SK-N-MC (cell line): ENCODE measurements around the gene BTNL8.
"Not testable (repeated sequence)": the region's sequence is repeated elsewhere in the genome, so short reads cannot be mapped to it uniquely, and the experiment has no call there.

ENCODE experiments used
- DNase-seq: peaks from one replicate; pipeline ENCODE4 v3.0.0-alpha.2; 2011; ENCODE audit warnings: low read depth, low spot score
- H3K27ac ChIP-seq: fragments of 200-600 bp; sonication (generic); 2 replicates; pipeline ENCODE4 v1.5.1; 2016; ENCODE audit warnings: mixed run types
- H3K36me3 ChIP-seq: fragments of 200-600 bp; sonication (generic); 2 replicates; pipeline ENCODE4 v1.6.1; 2017; ENCODE audit warnings: antibody characterized with exemption, low read length, mixed read lengths; ENCODE audit not compliant: insufficient read depth
- H3K4me3 ChIP-seq: fragments of 200-600 bp; sonication (generic); 2 replicates; pipeline ENCODE4 v1.5.1; 2016
- H3K9ac ChIP-seq: fragments of 200-600 bp; sonication (generic); 2 replicates; pipeline ENCODE4 v1.8.0; 2017; ENCODE audit warnings: mixed run types, mixed read lengths; ENCODE audit not compliant: insufficient read length
- H3K9me3 ChIP-seq: fragments of 200-600 bp; sonication (generic); 2 replicates; pipeline ENCODE4 v1.6.1; 2017; ENCODE audit warnings: low read depth, mild to moderate bottlenecking, antibody characterized with exemption, low read length, moderate library complexity, mixed read lengths
- EZH2 ChIP-seq: fragments of 200-600 bp; sonication (generic); IDR thresholded peaks from one replicate; pipeline ENCODE4 v1.6.1; 2017; ENCODE audit warnings: antibody characterized with exemption
- FOXP2 ChIP-seq: optimal IDR thresholded peaks from 2 replicates; pipeline ENCODE3; 2011; ENCODE audit warnings: mild to moderate bottlenecking, moderate library complexity; ENCODE audit not compliant: insufficient read depth; ENCODE audit errors: extremely low read length, control extremely low read depth
- POLR2AphosphoS5 ChIP-seq: IDR thresholded peaks from 2 replicates; pipeline ENCODE4 v1.6.1; 2012; ENCODE audit warnings: mild to moderate bottlenecking, low read depth, low read length, borderline replicate concordance

Gene BTNL8

DNA sequence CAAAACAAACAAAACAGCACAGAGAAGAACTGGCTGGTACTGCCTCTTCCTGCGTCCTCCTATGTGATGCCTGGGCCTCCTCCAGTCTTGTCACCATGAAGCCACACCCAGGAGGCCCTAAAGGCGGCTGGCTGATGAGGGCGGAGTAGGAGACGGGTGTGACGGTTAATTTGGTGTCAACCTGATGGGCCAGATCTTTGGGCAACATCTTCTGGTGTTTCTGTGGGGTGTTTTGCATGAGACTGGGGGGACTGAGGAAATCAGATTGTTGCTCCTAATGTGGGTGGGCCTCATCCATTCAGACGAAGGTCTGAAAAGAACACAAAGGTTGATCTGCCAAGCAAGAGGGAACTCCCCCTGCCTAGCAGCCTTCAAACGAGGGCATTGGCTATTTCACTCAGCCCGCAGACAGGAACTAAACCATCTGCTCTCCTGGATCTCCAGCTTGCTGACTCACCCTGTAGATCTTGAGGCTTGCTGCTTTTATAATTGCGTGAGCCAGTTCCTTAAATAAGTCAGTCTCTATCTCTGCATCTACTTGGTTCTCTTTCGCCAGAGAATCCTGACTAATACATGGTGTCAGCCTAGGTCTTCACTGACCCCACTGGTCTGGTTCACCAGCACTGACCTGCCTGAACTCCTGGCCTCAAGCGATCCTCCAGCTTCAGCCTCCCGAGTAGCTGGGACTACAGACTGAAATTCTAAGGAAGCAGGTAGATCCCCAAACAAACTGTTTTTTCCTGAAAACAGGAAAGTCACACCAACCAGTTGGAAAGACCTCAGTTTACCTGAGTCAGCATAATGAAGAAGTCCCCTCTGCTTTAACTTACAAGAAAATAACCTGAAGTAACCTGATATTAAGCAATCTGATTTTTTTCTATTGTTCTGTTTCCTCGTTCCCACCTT, 25.1 kb upstream of the BTNL8 start:
- Histone ChIP-seq H3K9ac (no peak overlapping the region), H3K9me3 (no peaks in the 10 kb centered on the region), H3K4me3 (no peak overlapping the region), H3K36me3 (no peaks in the 10 kb centered on the region), H3K27ac (no peak overlapping the region)
- DNase-seq: no peak
- no peak for TF ChIP-seq POLR2AphosphoS5
- TF ChIP-seq FOXP2: no peak
- no peak for TF ChIP-seq EZH2

DNA sequence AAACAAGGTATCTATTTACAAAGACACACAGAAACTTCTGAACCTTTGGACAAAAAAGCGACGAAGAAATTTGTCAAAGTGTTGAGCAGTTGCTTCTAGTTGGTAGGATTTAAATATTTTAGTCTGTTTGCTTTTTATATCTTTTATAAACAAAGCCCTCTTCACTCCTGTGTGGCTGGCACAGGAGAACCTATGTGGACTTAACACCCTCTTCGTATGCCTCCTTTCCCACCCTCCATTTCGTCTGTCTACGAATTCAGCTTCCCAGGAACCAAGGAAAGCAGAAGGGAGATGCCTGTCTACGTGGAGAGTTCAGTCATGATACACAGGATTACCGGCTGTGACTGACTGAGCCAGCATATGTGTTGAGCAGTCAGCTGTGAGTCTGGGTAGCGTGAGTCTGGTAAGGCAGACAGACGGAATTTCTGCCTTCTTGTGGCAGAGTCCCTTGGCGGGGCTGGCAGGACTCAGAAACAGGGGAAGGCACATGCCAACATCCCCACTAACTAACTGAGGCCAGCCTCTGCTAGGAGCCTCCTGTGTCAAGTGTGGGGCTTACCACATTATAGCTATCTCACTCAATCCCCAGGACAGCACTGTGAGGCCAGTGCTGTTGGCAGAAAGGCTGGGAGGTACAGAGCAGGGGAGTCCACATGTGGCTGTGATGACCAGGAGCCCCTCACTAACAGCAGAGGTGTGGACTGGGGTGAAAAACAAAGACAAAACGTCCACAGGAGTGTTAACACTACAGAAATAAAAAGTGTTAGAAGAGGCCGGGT, 24.0 kb upstream of the BTNL8 start:
- Histone ChIP-seq H3K9ac (no peak overlapping the region), H3K4me3 (no peak overlapping the region), H3K27ac (no peak overlapping the region), H3K36me3 (no peaks in the 10 kb centered on the region), H3K9me3 (no peaks in the 10 kb centered on the region)
- no peak for DNase-seq
- TF ChIP-seq POLR2AphosphoS5 (no peak), FOXP2 (no peak), EZH2 (no peak)

DNA sequence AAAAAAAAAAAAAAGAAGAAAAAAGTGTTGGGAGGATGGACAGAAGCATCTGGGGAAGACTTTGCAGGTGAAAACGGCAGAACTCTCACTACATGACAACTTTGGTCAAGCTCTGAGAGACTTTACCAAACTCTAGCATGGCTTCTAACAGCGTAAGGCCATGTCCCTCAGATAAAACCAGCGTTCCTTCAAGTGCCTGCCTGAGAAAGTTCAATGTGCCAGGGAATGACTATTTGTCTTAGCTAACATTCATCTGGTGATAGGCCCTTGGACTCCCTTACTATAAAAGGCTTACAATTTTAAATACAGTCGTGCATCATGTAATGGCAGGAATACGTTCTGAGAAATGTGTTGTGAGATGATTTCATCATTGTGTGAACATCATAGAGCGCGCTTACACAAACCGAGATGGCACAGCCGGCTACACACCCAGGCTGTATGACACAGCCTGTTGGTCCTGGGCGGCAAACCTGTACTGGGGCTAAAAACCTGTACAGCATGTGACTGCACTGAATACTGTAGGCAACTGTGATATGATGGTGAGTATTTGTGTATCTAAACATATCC, 23.0 kb upstream of the BTNL8 start:
- no peak overlapping the region for H3K4me3 ChIP-seq
- H3K9me3 ChIP-seq: no peaks in the 10 kb centered on the region
- H3K9ac ChIP-seq: no peak overlapping the region
- TF ChIP-seq FOXP2: no peak
- no peak for TF ChIP-seq POLR2AphosphoS5
- TF ChIP-seq EZH2: no peak
- no peaks in the 10 kb centered on the region for H3K36me3 ChIP-seq
- no peak overlapping the region for H3K27ac ChIP-seq
- no peak for DNase-seq

DNA sequence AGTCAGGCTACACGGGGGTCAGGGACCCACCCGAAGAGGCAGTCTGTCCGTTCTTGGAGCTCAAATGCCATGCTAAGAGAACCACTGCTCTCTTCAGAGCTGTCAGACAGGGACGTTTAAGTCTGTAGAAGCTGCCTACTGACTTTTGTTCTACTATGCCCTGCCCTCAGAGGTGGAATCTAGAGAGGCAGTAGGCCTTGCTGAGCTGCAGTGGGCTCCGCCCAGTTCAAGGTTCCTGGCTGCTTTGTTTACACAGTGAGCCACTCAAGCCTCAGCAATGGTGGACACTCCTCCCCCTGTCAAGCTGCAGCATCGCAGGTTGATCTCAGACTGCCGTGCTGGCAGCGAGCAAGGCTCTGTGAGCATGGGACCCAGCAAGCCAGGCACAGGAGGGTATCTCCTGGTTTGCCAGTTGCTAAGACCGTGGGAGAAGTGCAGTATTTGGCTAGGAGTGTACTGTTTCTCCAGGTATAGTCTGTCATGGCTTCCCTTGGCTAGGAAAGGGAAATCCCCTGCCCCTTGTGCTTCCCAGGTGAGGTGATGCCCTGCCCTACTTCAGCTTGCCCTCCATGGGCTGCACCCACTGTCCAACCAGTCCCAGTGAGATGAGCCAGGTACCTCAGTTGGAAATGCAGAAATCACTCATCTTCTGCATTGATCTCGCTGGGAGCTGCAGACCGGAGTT, 13.0 kb upstream of the BTNL8 start:
- H3K27ac ChIP-seq, H3K36me3 ChIP-seq, DNase-seq, H3K4me3 ChIP-seq, H3K9ac ChIP-seq, H3K9me3 ChIP-seq: not testable (repeated sequence)

DNA sequence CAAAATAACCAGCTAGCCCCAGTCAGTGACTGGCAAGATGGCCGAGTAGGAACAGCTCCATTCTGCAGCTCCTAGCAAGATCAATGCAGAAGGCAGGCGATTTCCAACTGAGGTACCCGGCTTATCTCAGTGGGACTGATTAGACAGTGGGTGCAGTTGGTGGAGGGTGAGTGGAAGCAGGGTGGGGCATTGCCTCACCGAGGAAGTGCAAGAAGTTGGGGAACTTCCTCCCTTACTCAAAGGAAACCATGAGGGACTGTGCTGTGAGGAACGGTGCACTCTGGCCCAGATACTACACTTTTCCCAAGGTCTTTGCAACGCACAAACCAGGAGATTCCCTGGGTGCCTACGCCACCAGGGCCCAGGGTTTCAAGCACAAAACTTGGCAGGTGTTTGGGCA, 9.6 kb upstream of the BTNL8 start:
- no peaks in the 10 kb centered on the region for H3K9me3 ChIP-seq
- H3K9ac ChIP-seq: no peak overlapping the region
- TF ChIP-seq POLR2AphosphoS5 (no peak), EZH2 (no peak), FOXP2 (no peak)
- H3K27ac ChIP-seq: no peak overlapping the region
- no peak for DNase-seq
- no peaks in the 10 kb centered on the region for H3K36me3 ChIP-seq
- H3K4me3 ChIP-seq: no peak overlapping the region

DNA sequence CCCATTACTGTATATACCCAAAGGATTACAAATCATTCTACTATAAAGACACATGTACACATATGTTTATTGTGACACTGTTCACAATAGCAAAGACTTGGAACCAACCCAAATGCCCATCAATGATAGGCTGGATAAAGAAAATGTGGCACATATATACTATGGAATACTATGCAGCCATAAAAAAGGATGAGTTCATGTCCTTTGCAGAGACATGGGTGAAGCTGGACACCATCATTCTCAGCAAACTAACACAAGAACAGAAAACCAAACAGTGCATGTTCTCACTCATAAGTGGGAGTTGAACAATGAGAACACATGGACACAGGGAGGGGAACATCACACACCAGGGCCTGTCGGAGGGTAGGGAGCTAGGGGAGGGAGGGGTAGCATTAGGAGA, 3.6 kb upstream of the BTNL8 start:
- not testable (repeated sequence) for H3K9me3 ChIP-seq, H3K9ac ChIP-seq, H3K4me3 ChIP-seq, H3K27ac ChIP-seq, H3K36me3 ChIP-seq, DNase-seq

DNA sequence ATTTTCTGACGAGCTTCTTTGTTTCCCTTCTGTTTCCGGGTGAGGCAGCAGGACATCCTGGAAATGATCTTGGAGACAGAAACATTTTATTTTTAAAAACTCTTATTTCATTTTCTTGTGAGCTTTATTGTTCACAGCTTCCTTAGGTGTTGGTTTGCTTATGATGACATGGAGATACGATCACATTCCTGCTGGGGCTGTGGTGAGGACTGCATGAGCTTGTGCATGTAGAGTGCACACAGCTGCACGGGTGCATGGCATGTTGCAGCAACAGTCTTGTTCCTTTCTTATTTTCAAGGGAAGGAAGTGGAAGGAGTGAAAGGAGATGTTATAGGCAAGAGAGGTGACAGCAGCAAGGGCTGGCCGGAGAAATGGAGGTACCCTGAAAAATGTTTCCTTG, 1.2 kb downstream of the BTNL8 start:
- no peak overlapping the region for H3K27ac ChIP-seq
- no peak overlapping the region for H3K4me3 ChIP-seq
- no peaks in the 10 kb centered on the region for H3K9me3 ChIP-seq
- no peaks in the 10 kb centered on the region for H3K36me3 ChIP-seq
- H3K9ac ChIP-seq: no peak overlapping the region
- TF ChIP-seq POLR2AphosphoS5 (no peak), EZH2 (no peak), FOXP2 (no peak)
- no peak for DNase-seq

DNA sequence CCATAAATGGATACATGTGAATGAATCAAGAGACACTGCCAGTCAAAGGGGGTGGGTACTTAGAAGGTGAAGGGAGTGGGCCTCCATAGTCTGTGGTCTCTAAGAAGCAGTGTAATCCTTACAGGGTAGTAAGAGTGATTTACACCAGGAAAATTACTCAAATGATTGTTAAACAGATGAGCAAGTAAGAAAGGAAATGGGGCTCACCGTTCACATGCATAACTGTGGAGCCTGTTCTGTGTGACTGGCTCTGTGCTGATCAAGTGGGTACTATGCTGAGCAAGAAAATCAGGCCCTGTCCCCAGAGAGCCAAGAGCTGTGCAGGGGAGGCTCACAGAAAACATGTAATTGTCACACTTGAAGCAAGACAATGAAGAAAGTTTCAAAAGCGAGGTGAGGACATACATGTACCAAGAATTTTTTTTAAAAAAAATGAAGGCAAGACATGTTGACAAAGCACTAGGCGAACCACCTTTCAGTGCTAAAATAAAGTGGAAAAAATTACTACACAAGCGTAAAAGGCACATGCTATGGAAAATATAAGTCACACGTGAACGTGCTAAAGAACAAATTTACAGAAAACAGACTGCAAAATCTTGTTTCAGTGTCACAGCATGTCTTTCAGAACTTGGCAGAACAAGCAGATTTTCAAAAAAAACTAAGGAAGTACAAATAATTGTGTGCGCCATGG, 2.5 kb downstream of the BTNL8 start:
- no peak for DNase-seq
- H3K9me3 ChIP-seq: no peaks in the 10 kb centered on the region
- H3K36me3 ChIP-seq: no peaks in the 10 kb centered on the region
- H3K9ac ChIP-seq: no peak overlapping the region
- no peak overlapping the region for H3K4me3 ChIP-seq
- TF ChIP-seq POLR2AphosphoS5: no peak
- TF ChIP-seq FOXP2: no peak
- TF ChIP-seq EZH2: no peak
- H3K27ac ChIP-seq: no peak overlapping the region
